Thyroid gland (tissue), 4 donors: ENCODE measurements around the gene LDHAL6B. TPM values are rescaled to one million over a fixed set of nuclear protein-coding genes. Genes with fewer than 3 reads are reported as not detected.

Experiments used
- DNase-seq, 2 donors: peaks; one replicate each; pipeline ENCODE4 v3.0.0-alpha.2; 2019
- H3K27ac ChIP-seq, 3 donors: fragments of 200-600 bp; sonication (generic); 1 replicate in 2 of 3; 2 replicates in 1 of 3; pipeline ENCODE4 v1.5.1; 2016 to 2019; ENCODE audit warnings: mild to moderate bottlenecking in 1 of 3, moderate library complexity in 1 of 3
- H3K27me3 ChIP-seq: fragments of 200-600 bp; sonication (generic); one replicate; pipeline ENCODE4 v1.5.1; 2019
- H3K36me3 ChIP-seq, 2 donors: fragments of 200-600 bp; sonication (generic); one replicate each; pipeline ENCODE4 v1.5.1; 2016 to 2019
- H3K4me1 ChIP-seq, 2 donors: fragments of 200-600 bp; sonication (generic); one replicate each; pipeline ENCODE4 v1.5.1; 2017 to 2019
- H3K4me3 ChIP-seq, 3 donors: fragments of 200-600 bp; sonication (generic); replicated peaks in 1 of 3; 1 replicate in 2 of 3; 2 replicates in 1 of 3; pipeline ENCODE4 v1.5.1; 2016; ENCODE audit warnings: mild to moderate bottlenecking in 1 of 3
- H3K9me3 ChIP-seq: fragments of 200-600 bp; sonication (generic); one replicate; pipeline ENCODE4 v1.5.1; 2017
- POLR2A ChIP-seq, 2 donors: fragments of 450-650 bp; IDR thresholded peaks; one replicate each; pipeline ENCODE4 v1.6.1; 2017; ENCODE audit warnings: antibody characterized with exemption in 2 of 2, mild to moderate bottlenecking in 2 of 2, moderate library complexity in 1 of 2
- WGBS, 2 donors: methylation state at CpG; one replicate each; pipeline ENCODE4 v1.1.5; 2017; 5-methylcytosine and 5-hydroxymethylcytosine counted together
- intact Hi-C: fragments of 100-400 bp; cut with DNase I; formaldehyde crosslinking; loops from one replicate; pipeline ENCODE4 v1.15.1; 2023
- total RNA-seq, 4 donors: library from RNA; depleted of rRNA; stranded (reverse); fragments of >200 nt; gene quantifications; one replicate each; pipeline ENCODE4 v1.2.3, GENCODE V29; 2016
- TF ChIP-seq, protein P1 (sequence below), 6 experiments: fragments of 200-600 bp in 3 of 6; fragments of 450-650 bp in 3 of 6; sonication (generic) in 3 of 6; IDR thresholded peaks; one replicate each; pipeline ENCODE4 v1.5.1; 2016 to 2019; ENCODE audit warnings: antibody characterized with exemption in 6 of 6, mild to moderate bottlenecking in 2 of 6, inconsistent platforms in 1 of 6, moderate library complexity in 1 of 6

The LDHAL6B gene
- total RNA-seq, 4 donors from 2014 or later = 0.27 TPM; not detected in 3

DNA sequence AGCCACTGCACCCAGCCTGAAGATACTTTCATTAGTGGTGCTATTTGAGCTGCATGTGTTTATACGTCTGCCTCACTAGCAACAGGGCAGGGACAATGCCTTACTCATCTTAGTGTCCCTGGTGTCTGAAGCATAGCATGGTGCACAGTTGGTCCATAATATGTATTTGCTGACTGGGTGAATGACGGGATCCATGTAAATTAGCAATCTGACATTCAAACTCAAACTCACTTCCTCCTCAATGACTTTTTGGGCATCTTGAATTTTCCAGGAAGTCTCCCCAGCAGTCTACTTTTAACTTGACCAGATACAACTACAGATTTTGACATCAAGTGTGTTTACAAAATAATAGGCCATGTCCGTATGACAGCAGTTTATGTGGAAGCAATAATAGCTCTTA is 3.0 kb upstream of the LDHAL6B start:
- Histone ChIP-seq H3K27me3 (no peaks in the 10 kb centered on the region), H3K36me3 (peaks cover 10 to 28% of the 10 kb centered on the region in 2 donors), H3K27ac (no peak overlapping the region), H3K4me1 (no peaks in the 10 kb centered on the region), H3K4me3 (no peak overlapping the region), H3K9me3 (no peaks in the 10 kb centered on the region)
- TF ChIP-seq, protein P1, sequence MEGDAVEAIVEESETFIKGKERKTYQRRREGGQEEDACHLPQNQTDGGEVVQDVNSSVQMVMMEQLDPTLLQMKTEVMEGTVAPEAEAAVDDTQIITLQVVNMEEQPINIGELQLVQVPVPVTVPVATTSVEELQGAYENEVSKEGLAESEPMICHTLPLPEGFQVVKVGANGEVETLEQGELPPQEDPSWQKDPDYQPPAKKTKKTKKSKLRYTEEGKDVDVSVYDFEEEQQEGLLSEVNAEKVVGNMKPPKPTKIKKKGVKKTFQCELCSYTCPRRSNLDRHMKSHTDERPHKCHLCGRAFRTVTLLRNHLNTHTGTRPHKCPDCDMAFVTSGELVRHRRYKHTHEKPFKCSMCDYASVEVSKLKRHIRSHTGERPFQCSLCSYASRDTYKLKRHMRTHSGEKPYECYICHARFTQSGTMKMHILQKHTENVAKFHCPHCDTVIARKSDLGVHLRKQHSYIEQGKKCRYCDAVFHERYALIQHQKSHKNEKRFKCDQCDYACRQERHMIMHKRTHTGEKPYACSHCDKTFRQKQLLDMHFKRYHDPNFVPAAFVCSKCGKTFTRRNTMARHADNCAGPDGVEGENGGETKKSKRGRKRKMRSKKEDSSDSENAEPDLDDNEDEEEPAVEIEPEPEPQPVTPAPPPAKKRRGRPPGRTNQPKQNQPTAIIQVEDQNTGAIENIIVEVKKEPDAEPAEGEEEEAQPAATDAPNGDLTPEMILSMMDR (IDR thresholded peaks at IDR 0.05) = no peak
- TF ChIP-seq POLR2A (IDR thresholded peaks at IDR 0.05) = no peak
- no peak for DNase-seq
- intact Hi-C loops = no loop called here
- WGBS, 2 donors = 89 to 94% methylated on average over 3 of the region's 3 CpGs

DNA sequence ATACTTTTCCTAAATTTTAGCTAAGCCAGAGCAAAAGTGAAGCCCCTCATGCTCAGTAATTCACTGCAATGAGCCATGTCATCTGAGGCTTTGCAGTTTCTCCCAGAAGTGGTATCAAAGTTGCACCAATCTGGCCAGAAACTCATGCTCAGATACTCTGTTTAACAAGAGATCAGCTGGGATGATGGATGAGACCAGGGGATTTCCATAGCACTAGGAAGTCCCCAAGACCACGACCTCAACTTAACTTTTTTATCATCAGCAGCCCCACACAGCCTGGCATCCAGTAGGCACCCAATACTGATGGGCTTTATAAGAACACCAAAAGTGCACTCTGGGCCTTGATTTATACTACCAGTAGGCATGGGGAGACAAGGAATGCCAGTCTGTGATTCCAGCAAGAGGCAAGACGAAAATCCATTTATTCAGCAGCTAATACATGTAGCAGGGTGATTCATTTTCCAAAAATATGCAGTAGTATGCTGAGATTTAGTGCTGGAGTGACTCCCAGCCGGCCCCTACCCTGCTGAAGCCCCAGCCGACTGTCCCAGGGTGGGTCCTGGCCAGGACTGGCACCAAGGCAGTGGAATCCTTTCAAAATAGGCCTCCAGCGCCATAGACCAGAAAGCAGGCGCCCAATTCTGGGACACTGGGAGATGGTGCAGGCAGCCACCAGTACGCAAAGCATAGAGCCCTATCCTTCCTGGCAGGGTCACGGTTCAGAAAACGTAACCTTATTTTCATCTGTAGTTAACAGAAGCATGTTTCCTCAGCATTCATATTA is 612 bp upstream of the LDHAL6B start:
- Histone ChIP-seq H3K27me3 (no peaks in the 10 kb centered on the region), H3K9me3 (no peaks in the 10 kb centered on the region), H3K27ac (no peak overlapping the region), H3K4me1 (no peaks in the 10 kb centered on the region), H3K4me3 (no peak overlapping the region), H3K36me3 (peaks cover 10 to 29% of the 10 kb centered on the region in 2 donors)
- no peak for TF ChIP-seq POLR2A (IDR thresholded peaks at IDR 0.05)
- TF ChIP-seq, protein P1 (IDR thresholded peaks at IDR 0.05) = no peak
- 93 to 96% methylated on average over 9 of the region's 9 CpGs for WGBS, 2 donors
- DNase-seq = no peak
- intact Hi-C loops = no loop called here

DNA sequence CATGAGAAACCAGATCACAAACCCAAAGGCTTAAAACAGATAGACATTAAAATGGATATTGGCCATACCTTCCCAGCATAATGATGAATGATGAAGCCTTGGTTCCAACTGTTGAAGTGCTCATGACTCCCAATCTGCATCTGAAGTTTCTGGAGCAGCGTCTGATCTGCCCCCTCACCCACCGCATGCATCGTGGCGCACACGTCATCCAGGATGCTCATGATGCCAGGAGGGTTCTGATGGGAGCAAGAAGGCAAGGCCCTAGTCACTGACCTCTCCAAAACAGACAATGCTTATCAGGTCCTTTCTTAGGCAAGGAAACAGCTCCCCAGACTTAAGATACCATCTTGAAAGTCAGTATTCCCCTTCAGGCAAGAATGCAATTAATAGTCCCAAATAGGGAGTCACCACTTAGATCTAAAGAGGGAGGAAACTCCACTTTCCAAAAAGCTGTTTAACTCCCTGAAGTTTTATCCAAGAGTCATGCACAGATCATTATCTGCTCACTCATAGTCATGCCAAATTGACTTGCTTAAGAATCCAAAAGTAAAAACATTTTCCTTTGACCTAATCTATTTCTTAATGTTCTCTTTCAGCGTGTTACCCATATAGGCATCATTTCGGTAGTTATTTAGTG is 2.1 kb downstream of the LDHAL6B start:
- no peak overlapping the region for H3K27ac ChIP-seq
- H3K27me3 ChIP-seq = no peaks in the 10 kb centered on the region
- H3K4me3 ChIP-seq = no peak overlapping the region
- intact Hi-C loops = no loop called here
- no peaks in the 10 kb centered on the region for H3K9me3 ChIP-seq
- H3K4me1 ChIP-seq = no peaks in the 10 kb centered on the region
- 74 to 90% methylated on average over 7 of the region's 7 CpGs for WGBS, 2 donors
- H3K36me3 ChIP-seq = peaks cover 10 to 24% of the 10 kb centered on the region in 2 donors
- no peak for DNase-seq
- no peak for TF ChIP-seq POLR2A (IDR thresholded peaks at IDR 0.05)
- TF ChIP-seq, protein P1 (IDR thresholded peaks at IDR 0.05) = no peak

DNA sequence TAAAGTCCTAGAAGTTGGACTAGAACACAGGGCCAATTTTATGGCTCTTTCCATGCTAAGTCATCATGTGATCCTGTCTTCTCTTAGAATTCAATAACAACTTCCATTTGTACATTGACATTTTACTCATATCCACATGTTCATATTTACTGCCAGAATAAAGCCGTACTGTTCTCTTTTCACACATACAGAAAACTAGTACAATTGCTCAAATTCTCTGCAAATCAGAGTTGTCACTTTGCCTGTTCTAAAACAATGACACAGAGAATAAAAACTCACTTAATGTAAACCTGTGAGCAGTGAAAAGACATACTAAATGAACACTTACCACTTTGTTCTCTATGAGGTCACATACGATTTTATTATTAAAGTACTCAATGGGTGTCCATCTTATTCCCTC is 3.5 kb downstream of the LDHAL6B start:
- 97 to 98% methylated on average over 2 of the region's 2 CpGs for WGBS, 2 donors
- DNase-seq = no peak
- Histone ChIP-seq H3K27ac (no peak overlapping the region), H3K4me1 (no peaks in the 10 kb centered on the region), H3K36me3 (peaks cover 10 to 25% of the 10 kb centered on the region in 2 donors), H3K27me3 (no peaks in the 10 kb centered on the region), H3K4me3 (no peak overlapping the region), H3K9me3 (no peaks in the 10 kb centered on the region)
- TF ChIP-seq POLR2A (IDR thresholded peaks at IDR 0.05) = no peak
- TF ChIP-seq, protein P1 (IDR thresholded peaks at IDR 0.05) = no peak
- intact Hi-C loops = no loop called here

DNA sequence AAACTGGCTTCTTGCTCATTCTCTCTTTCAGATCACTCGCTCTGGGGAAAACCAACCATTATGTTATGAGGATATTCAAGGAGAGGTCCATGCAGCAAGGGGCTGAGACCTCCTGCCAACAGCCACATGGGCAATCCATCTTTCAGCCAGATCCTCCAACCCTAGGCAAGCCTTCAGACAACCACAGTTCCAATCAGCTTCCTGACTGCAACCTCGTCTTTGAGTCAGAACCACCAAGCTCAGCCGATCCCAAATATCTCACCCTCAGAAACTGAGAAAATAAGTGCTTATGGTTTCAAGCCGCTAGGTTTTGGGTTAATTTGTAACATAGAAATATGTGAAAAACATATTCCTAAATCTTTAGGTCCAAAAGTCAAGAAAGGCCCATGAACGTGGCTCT is 10.3 kb downstream of the LDHAL6B start:
- H3K4me1 ChIP-seq = no peaks in the 10 kb centered on the region
- no peaks in the 10 kb centered on the region for H3K27me3 ChIP-seq
- 96 to 97% methylated on average over 5 of the region's 5 CpGs for WGBS, 2 donors
- intact Hi-C loops = no loop called here
- no peak for DNase-seq
- no peak overlapping the region for H3K4me3 ChIP-seq
- H3K9me3 ChIP-seq = no peaks in the 10 kb centered on the region
- no peak overlapping the region for H3K27ac ChIP-seq
- TF ChIP-seq, protein P1 (IDR thresholded peaks at IDR 0.05) = no peak
- TF ChIP-seq POLR2A (IDR thresholded peaks at IDR 0.05) = no peak
- H3K36me3 ChIP-seq = peaks cover 0 to 10% of the 10 kb centered on the region in 2 donors
